KMS-11 (cell line): ENCODE measurements around the gene HSPA12A.

ENCODE experiments used
- H2AFZ ChIP-seq: fragments of 200-600 bp; sonication (generic); 2 replicates; pipeline ENCODE4 v1.6.1; 2016; ENCODE audit warnings: antibody characterized with exemption, mixed run types, low read depth
- H3K27ac ChIP-seq: fragments of 200-600 bp; sonication (generic); 2 replicates; pipeline ENCODE4 v1.6.1; 2016; ENCODE audit warnings: mild to moderate bottlenecking, mixed run types
- H3K27me3 ChIP-seq: fragments of 200-600 bp; sonication (generic); 2 replicates; pipeline ENCODE4 v1.6.1; 2017; ENCODE audit warnings: mild to moderate bottlenecking, low read depth, mixed run types, moderate library complexity; ENCODE audit not compliant: insufficient read depth
- H3K36me3 ChIP-seq: fragments of 200-600 bp; sonication (generic); 2 replicates; pipeline ENCODE4 v1.6.1; 2017; ENCODE audit warnings: mild to moderate bottlenecking, mixed run types; ENCODE audit not compliant: insufficient read depth
- H3K4me1 ChIP-seq: fragments of 200-600 bp; sonication (generic); 2 replicates; pipeline ENCODE4 v1.6.1; 2016; ENCODE audit warnings: mild to moderate bottlenecking, low read depth, mixed run types; ENCODE audit not compliant: poor library complexity, severe bottlenecking
- H3K4me2 ChIP-seq: fragments of 200-600 bp; sonication (generic); 2 replicates; pipeline ENCODE4 v1.7.0; 2016; ENCODE audit warnings: mild to moderate bottlenecking, mixed run types
- H3K4me3 ChIP-seq: fragments of 200-600 bp; sonication (generic); IDR thresholded peaks from 2 replicates; pipeline ENCODE4 v1.6.1; 2017; ENCODE audit warnings: low read depth, low read length, mixed read lengths; ENCODE audit not compliant: insufficient read depth
- H3K79me2 ChIP-seq: fragments of 200-600 bp; sonication (generic); 2 replicates; pipeline ENCODE4 v1.6.1; 2016; ENCODE audit warnings: low read depth, mixed run types; ENCODE audit not compliant: insufficient read depth
- H3K9ac ChIP-seq: fragments of 200-600 bp; sonication (generic); 2 replicates; pipeline ENCODE4 v1.6.1; 2016; ENCODE audit warnings: mild to moderate bottlenecking, mixed run types
- H4K20me1 ChIP-seq: fragments of 200-600 bp; sonication (generic); 2 replicates; pipeline ENCODE4 v1.6.1; 2016; ENCODE audit warnings: mild to moderate bottlenecking, mixed run types; ENCODE audit not compliant: insufficient read depth
- TF ChIP-seq, protein P1 (sequence below): fragments of 200-600 bp; sonication (generic); conservative IDR thresholded peaks from 2 replicates; pipeline ENCODE4 v1.6.1; 2017; ENCODE audit warnings: low read depth, mild to moderate bottlenecking, antibody characterized with exemption, low read length, moderate library complexity, mixed read lengths

HSPA12A gene

DNA sequence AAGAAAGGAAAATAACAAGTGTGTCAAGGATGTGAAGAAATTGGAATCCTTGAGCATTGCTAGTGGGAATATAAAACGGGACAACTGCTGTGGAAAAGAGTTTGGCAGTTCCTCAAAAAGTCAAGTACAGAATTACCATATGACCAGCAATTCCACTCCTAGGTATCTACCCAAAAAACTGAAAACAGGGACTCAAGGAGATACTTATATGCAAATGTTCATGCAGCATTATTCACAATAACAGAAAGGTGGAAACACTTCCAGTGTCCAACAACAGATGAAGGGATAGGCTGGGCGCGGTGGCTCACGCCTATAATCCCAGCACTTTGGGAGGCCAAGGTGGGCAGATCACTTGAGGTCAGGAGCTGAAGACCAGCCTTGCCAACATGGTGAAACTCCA lies 33.5 kb downstream of the HSPA12A start:
- Histone ChIP-seq H4K20me1 (no peaks in the 10 kb centered on the region), H3K4me3 (no peak overlapping the region), H3K27ac (no peak overlapping the region), H3K36me3 (no peaks in the 10 kb centered on the region), H3K4me1 (no peaks in the 10 kb centered on the region), H3K79me2 (no peaks in the 10 kb centered on the region), H2AFZ (no peak overlapping the region), H3K4me2 (no peak overlapping the region), H3K9ac (no peak overlapping the region), H3K27me3 (no peaks in the 10 kb centered on the region)
- TF ChIP-seq, protein P1, sequence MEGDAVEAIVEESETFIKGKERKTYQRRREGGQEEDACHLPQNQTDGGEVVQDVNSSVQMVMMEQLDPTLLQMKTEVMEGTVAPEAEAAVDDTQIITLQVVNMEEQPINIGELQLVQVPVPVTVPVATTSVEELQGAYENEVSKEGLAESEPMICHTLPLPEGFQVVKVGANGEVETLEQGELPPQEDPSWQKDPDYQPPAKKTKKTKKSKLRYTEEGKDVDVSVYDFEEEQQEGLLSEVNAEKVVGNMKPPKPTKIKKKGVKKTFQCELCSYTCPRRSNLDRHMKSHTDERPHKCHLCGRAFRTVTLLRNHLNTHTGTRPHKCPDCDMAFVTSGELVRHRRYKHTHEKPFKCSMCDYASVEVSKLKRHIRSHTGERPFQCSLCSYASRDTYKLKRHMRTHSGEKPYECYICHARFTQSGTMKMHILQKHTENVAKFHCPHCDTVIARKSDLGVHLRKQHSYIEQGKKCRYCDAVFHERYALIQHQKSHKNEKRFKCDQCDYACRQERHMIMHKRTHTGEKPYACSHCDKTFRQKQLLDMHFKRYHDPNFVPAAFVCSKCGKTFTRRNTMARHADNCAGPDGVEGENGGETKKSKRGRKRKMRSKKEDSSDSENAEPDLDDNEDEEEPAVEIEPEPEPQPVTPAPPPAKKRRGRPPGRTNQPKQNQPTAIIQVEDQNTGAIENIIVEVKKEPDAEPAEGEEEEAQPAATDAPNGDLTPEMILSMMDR = no peak

DNA sequence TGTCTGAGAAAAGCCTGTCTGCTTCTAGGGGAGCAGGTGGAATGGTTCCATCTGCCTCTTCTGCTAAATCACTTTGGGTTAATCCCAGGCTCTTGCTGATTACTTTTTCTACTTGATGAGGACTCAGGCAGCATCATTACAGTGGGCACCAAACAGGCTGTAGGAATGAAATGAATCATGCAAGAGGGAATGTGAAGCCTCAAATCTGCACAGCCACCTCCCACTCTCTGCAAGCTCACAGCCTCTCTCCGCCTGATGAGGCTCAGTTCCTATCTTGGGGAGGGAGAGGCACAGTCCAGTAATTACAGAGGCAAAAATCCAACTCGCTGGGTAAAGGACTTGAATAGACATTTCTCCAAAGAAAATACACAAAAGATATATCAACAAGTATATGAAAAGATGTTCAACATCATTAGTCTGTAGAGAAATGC lies 34.0 kb downstream of the HSPA12A start:
- Histone ChIP-seq H3K27me3 (no peaks in the 10 kb centered on the region), H3K27ac (no peak overlapping the region), H3K36me3 (no peaks in the 10 kb centered on the region), H3K4me3 (no peak overlapping the region), H3K9ac (no peak overlapping the region), H3K4me1 (no peaks in the 10 kb centered on the region), H2AFZ (no peak overlapping the region), H3K4me2 (no peak overlapping the region), H4K20me1 (no peaks in the 10 kb centered on the region), H3K79me2 (no peaks in the 10 kb centered on the region)
- TF ChIP-seq, protein P1 = no peak

DNA sequence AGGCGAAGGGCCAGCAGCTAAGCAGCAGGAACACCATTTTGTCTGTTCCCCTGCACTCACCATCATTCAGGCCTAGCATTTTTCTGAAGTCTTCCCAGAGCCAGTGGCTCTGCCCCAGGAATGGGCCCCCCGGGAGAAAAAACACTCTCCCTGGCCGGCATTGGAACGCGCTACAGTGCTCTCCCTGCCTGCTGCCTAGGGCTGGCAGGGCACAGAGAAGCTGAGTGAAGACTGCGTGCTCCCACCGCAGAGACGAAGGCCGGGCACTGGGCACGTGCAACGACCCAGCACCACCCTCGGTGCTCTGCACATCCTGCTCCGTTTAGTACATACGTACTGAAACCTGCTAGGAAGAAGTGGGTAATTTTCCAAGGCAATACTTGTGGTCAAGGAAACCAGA lies 34.4 kb downstream of the HSPA12A start:
- H2AFZ ChIP-seq = no peak overlapping the region
- H3K79me2 ChIP-seq = no peaks in the 10 kb centered on the region
- TF ChIP-seq, protein P1 = no peak
- no peaks in the 10 kb centered on the region for H3K4me1 ChIP-seq
- no peaks in the 10 kb centered on the region for H3K36me3 ChIP-seq
- no peak overlapping the region for H3K9ac ChIP-seq
- H3K4me2 ChIP-seq = no peak overlapping the region
- no peak overlapping the region for H3K27ac ChIP-seq
- no peak overlapping the region for H3K4me3 ChIP-seq
- no peaks in the 10 kb centered on the region for H3K27me3 ChIP-seq
- H4K20me1 ChIP-seq = no peaks in the 10 kb centered on the region

DNA sequence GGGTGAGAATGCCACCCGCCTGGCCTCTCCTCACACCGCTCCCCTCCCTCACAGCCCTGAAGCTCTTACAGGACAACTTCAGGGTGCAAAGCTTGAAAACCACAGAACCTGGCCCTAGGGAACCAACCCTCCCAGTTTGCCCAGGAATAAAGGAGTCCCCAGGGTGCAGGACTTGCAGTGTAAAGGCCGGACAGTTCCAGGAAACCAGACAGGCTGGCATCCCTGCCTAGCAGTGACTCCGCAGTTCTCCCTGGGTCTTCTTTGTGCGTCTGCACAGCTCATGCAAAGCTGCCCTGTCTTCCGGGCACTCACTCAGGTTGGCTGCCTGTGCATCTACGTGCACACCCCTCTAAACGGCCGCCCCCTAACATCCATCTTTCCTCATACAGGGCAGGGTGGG lies 36.1 kb downstream of the HSPA12A start:
- Histone ChIP-seq H2AFZ (no peak overlapping the region), H3K36me3 (no peaks in the 10 kb centered on the region), H3K4me3 (no peak overlapping the region), H3K4me1 (no peaks in the 10 kb centered on the region), H3K27me3 (no peaks in the 10 kb centered on the region), H3K27ac (no peak overlapping the region), H3K9ac (no peak overlapping the region), H4K20me1 (no peaks in the 10 kb centered on the region), H3K79me2 (no peaks in the 10 kb centered on the region), H3K4me2 (no peak overlapping the region)
- TF ChIP-seq, protein P1 = no peak
